ENCODE results near the gene RNF19B. TPM values are rescaled to one million over a fixed set of nuclear protein-coding genes. Genes with fewer than 3 reads are reported as not detected.

The RNF19B gene
- total and polyA plus RNA-seq, 5 donors, result 3.8 to 12.5 (median 10.6) TPM

DNA sequence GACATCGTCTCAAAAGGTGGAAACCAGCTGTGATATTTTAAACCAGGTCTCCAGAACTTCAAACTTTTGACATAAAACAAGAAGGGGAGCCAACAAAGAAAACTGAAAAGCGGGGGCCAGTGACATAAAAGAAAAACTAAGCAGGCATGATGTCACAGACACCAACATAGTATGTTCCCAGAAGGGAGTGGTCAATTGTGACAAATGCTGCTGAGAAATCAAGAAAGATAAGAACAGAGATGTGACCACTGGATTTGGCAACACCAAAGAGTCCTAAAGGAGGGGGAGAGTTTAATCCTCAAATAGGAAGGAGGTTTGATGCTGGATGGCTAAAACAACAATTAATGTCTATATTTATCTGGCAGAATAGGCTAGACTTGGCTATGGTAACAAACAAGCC lies 2.3 kb upstream of the RNF19B start:
- intact Hi-C loops (cut with DNase I), result no loop called here
- DNase-seq, result no peak
- Histone ChIP-seq H3K4me3 (ENCODE audit: low read length) (no peak overlapping the region), H3K4me1 (ENCODE audit: control insufficient read depth, insufficient read depth, low read length) (peaks cover 9% of the 10 kb centered on the region), H3K27me3 (ENCODE audit: control insufficient read depth, insufficient read depth) (no peaks in the 10 kb centered on the region), H3K27ac (ENCODE audit: low read length) (no peak overlapping the region), H3K9me3 (ENCODE audit: control insufficient read depth, low read length) (no peaks in the 10 kb centered on the region)
- no peak for ATAC-seq
- WGBS, result 85% methylated on average over 2 of the region's 2 CpGs

- 69% methylated on average over 5 of the region's 5 CpGs for WGBS
- ATAC-seq, result no peak
- no peak overlapping the region for H3K27ac ChIP-seq (ENCODE audit: low read length)
- intact Hi-C loops (cut with DNase I), result no loop called here
- peaks cover 9% of the 10 kb centered on the region for H3K4me1 ChIP-seq (ENCODE audit: control insufficient read depth, insufficient read depth, low read length)
- peak overlapping the region; percentile 48 for H3K4me3 ChIP-seq (ENCODE audit: low read length)
- DNase-seq, result no peak
- H3K27me3 ChIP-seq (ENCODE audit: control insufficient read depth, insufficient read depth), result no peaks in the 10 kb centered on the region
- H3K9me3 ChIP-seq (ENCODE audit: control insufficient read depth, low read length), result no peaks in the 10 kb centered on the region
Observed at GRCh38 chr1:32965251-32965747, 690 bp upstream of the RNF19B start.

DNA sequence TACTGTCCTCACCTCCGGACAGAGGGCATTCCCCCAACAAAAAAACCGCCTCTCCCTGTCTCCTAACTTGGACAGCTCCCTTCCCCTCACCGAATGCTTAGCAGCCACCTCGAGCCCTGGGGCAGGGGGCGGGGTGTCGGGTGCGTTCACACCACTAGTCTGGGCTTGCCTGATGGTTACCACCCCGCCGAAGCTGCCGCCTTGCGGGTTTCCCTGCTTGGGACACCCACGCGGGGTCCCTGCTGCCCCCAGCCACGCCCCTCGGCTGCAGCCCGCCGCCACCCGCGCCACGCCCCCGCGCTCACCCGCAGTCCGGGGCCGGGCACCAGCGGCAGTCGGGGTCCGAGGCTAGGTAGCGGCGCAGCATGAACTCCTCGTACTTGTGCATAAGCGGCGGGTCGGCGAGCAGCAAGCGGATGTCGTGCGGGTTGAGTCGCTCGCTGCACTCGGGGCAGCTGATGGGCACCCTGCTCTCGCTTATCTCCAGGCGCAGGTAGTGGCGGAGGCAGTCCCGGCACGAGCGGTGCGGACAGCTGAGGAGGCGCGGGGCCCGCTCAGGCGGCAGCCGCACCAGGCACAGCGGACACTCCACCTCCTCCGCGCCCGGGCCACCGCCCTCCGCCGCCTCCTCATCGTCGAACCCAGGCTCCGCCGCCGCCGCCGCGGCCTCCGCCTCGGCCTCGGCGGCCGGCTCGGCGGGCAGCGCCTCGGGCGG lies 706 bp downstream of the RNF19B start:
- Histone ChIP-seq H3K27ac (ENCODE audit: low read length) (peak overlapping the region; percentile 43), H3K4me3 (ENCODE audit: low read length) (peak overlapping the region; percentile 48), H3K4me1 (ENCODE audit: control insufficient read depth, insufficient read depth, low read length) (peaks cover 9% of the 10 kb centered on the region), H3K27me3 (ENCODE audit: control insufficient read depth, insufficient read depth) (no peaks in the 10 kb centered on the region), H3K9me3 (ENCODE audit: control insufficient read depth, low read length) (no peaks in the 10 kb centered on the region)
- ATAC-seq (peak; percentile 38 to 47), DNase-seq (peak; percentile 61 to 86 (median 82))
- under 1% methylated on average over 78 of the region's 78 CpGs for WGBS
- intact Hi-C loops (cut with DNase I), result no loop called here

DNA sequence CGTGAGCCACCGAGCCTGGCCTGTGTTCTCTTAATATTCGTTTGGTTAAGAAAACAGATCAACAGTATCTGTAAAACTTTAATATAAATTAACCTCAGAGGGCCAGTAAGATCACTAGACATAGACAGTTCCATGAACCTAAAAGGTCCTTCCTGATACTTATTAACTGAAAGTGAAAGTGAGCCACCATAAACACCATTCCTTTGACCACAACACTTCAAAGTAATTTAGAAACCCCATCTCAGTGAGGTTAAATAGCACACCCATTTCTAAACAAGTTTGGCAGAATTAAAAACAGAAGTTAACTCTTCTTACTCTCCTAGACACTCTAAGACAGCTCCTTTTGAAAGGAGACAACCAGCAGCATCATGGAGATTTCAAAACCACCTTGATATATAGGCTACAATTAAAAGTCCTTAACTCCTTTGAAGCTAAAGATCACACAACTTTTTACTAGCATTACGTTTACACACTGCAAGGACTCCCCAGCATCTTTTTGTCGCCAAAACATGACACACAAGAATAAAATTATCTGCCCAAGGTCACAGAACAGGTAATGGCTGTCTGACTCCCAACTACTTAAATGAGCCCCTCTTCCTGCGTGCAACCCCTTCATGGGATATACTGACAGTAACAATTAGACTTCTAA lies 2.2 kb downstream of the RNF19B start:
- 56% methylated on average over 6 of the region's 6 CpGs for WGBS
- H3K4me1 ChIP-seq (ENCODE audit: control insufficient read depth, insufficient read depth, low read length), result peaks cover 9% of the 10 kb centered on the region
- H3K27ac ChIP-seq (ENCODE audit: low read length), result no peak overlapping the region

DNA sequence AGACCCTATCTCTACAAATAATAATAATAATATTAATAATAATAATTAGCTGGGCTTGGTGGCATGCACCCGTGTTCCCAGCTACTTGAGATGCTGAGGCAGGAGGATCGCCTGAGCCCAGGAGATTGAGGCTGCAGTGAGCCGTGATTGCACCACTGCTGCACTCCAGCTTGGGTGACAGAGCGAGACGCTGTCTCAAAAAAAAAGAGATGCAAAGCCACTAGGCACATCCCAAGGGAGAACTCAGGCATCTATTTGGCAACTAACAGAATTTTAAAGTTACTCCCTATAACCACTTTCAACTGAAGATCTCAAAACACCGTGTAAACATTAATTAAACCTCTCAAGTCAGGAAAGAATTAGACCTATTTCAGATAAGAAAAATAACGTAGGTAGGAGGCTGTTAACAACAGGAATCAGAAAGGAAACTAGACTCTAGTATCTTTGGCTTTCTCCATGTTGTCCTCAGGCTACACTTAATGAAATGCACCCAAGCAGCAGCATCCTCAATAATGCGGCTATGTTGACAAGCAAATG lies 3.7 kb downstream of the RNF19B start:
- no peaks in the 10 kb centered on the region for H3K9me3 ChIP-seq (ENCODE audit: control insufficient read depth, low read length)
- no peaks in the 10 kb centered on the region for H3K27me3 ChIP-seq (ENCODE audit: control insufficient read depth, insufficient read depth)
- DNase-seq (no peak), ATAC-seq (no peak)
- no peak overlapping the region for H3K4me3 ChIP-seq (ENCODE audit: low read length)
- no peak overlapping the region for H3K27ac ChIP-seq (ENCODE audit: low read length)
- H3K4me1 ChIP-seq (ENCODE audit: control insufficient read depth, insufficient read depth, low read length), result peaks cover 9% of the 10 kb centered on the region
- intact Hi-C loops (cut with DNase I), result no loop called here
- WGBS, result 63% methylated on average over 8 of the region's 8 CpGs

More for the DNA sequence above, 2.2 kb downstream of the RNF19B start:
- Histone ChIP-seq H3K4me3 (ENCODE audit: low read length) (peak overlapping the region; percentile 48), H3K9me3 (ENCODE audit: control insufficient read depth, low read length) (no peaks in the 10 kb centered on the region), H3K27me3 (ENCODE audit: control insufficient read depth, insufficient read depth) (no peaks in the 10 kb centered on the region)
- intact Hi-C loops (cut with DNase I), result no loop called here
- DNase-seq (no peak), ATAC-seq (no peak)

- H3K4me1 ChIP-seq (ENCODE audit: control insufficient read depth, insufficient read depth, low read length), result peaks cover 9% of the 10 kb centered on the region
- H3K27ac ChIP-seq (ENCODE audit: low read length), result no peak overlapping the region
- 39% methylated on average over 2 of the region's 2 CpGs for WGBS
- intact Hi-C loops (cut with DNase I), result no loop called here
- no peak for ATAC-seq
- H3K4me3 ChIP-seq (ENCODE audit: low read length), result no peak overlapping the region
- no peaks in the 10 kb centered on the region for H3K27me3 ChIP-seq (ENCODE audit: control insufficient read depth, insufficient read depth)
- no peak for DNase-seq
- H3K9me3 ChIP-seq (ENCODE audit: control insufficient read depth, low read length), result no peaks in the 10 kb centered on the region
Observed at GRCh38 chr1:32960342-32960741, 4.3 kb downstream of the RNF19B start.

DNA sequence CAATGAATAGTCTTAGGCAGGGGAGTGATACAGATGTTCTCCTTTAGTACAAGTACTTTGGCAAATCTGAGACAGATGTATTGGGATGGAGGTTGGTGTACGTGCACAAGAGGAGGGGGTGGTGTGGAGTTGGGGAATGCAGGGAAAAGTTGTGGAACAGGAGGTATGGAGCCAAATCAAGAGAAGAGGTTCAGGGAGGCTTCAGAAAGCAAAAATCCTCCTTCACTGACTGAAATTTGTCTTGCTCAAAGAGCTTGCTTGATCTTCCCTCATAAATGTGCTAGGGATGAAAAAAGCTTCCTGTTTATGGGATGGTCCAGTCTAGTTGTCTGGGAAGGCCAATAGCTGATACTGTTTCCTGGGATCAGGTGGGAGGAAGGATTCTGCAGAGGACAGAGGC lies 5.8 kb downstream of the RNF19B start:
- WGBS, result 80% methylated on average over 1 of the region's 1 CpG
- H3K27ac ChIP-seq (ENCODE audit: low read length), result no peak overlapping the region
- H3K9me3 ChIP-seq (ENCODE audit: control insufficient read depth, low read length), result no peaks in the 10 kb centered on the region
- no peaks in the 10 kb centered on the region for H3K27me3 ChIP-seq (ENCODE audit: control insufficient read depth, insufficient read depth)
- no peak for ATAC-seq
- H3K4me1 ChIP-seq (ENCODE audit: control insufficient read depth, insufficient read depth, low read length), result peaks cover 9% of the 10 kb centered on the region
- intact Hi-C loops (cut with DNase I), result no loop called here
- no peak for DNase-seq
- H3K4me3 ChIP-seq (ENCODE audit: low read length), result no peak overlapping the region

- Histone ChIP-seq H3K27me3 (ENCODE audit: control insufficient read depth, insufficient read depth) (no peaks in the 10 kb centered on the region), H3K4me3 (ENCODE audit: low read length) (no peak overlapping the region), H3K27ac (ENCODE audit: low read length) (no peak overlapping the region), H3K4me1 (ENCODE audit: control insufficient read depth, insufficient read depth, low read length) (peaks cover 2% of the 10 kb centered on the region), H3K9me3 (ENCODE audit: control insufficient read depth, low read length) (no peaks in the 10 kb centered on the region)
- intact Hi-C loops (cut with DNase I), result no loop called here
- DNase-seq (no peak), ATAC-seq (no peak)
- WGBS, result 91% methylated on average over 3 of the region's 3 CpGs
Observed at GRCh38 chr1:32957017-32957416, 7.6 kb downstream of the RNF19B start.

GRCh38 chr1:32954168-32954567 lies 10.4 kb downstream of the RNF19B start:
- DNase-seq, result no peak
- WGBS, result 97% methylated on average over 6 of the region's 6 CpGs
- Histone ChIP-seq H3K9me3 (ENCODE audit: control insufficient read depth, low read length) (no peaks in the 10 kb centered on the region), H3K4me1 (ENCODE audit: control insufficient read depth, insufficient read depth, low read length) (peaks cover 3% of the 10 kb centered on the region), H3K27ac (ENCODE audit: low read length) (no peak overlapping the region), H3K4me3 (ENCODE audit: low read length) (no peak overlapping the region), H3K27me3 (ENCODE audit: control insufficient read depth, insufficient read depth) (no peaks in the 10 kb centered on the region)
- no peak for ATAC-seq
- intact Hi-C loops (cut with DNase I), result no loop called here

DNA sequence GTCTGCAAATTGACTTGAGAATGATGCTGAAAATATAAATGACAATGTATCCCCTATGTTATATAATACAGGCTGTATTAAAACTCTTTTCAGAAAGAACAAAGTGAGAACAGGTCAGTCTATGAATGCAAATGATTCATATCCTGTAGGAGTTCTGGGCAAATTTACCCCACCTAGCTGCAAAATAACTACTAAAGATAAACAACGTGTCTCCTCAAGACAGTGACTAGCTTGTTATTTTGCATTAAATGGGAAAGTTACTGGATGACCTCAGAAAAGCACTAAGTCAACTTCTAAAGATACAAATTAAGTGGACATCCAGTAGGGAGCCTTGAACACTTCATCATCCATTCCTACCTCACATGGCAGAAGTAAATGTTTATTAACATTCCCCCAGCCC lies 11.1 kb downstream of the RNF19B start:
- WGBS, result 29% methylated on average over 1 of the region's 1 CpG
- ATAC-seq (peak in 1 of 2 donors; percentile 55), DNase-seq (no peak)
- H3K4me1 ChIP-seq (ENCODE audit: control insufficient read depth, insufficient read depth, low read length), result peaks cover 3% of the 10 kb centered on the region
- H3K9me3 ChIP-seq (ENCODE audit: control insufficient read depth, low read length), result no peaks in the 10 kb centered on the region
- no peak overlapping the region for H3K27ac ChIP-seq (ENCODE audit: low read length)
- H3K27me3 ChIP-seq (ENCODE audit: control insufficient read depth, insufficient read depth), result no peaks in the 10 kb centered on the region
- intact Hi-C loops (cut with DNase I), result no loop called here
- H3K4me3 ChIP-seq (ENCODE audit: low read length), result no peak overlapping the region

DNA sequence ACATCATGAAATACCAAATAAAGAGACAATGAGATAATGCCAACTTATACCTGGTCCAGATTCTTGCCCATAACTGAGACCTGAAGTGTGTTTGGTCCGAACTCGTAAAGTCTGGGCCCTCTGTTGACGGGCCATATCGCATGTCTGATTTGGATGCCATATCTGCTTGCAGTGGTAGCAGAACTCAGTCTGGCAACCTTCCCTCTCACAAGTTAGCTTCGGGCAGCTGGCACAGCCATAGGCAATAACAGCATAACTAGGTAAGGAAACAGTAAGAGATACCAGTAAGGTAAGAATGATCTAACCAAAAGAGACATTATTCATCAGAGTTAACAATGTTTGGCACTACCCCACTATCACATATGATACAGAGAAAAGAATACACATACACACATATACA lies 15.1 kb downstream of the RNF19B start:
- intact Hi-C loops (cut with DNase I), result no loop called here
- H3K9me3 ChIP-seq (ENCODE audit: control insufficient read depth, low read length), result no peaks in the 10 kb centered on the region

More for the DNA sequence above, 15.1 kb downstream of the RNF19B start:
- 66% methylated on average over 5 of the region's 5 CpGs for WGBS
- Histone ChIP-seq H3K4me1 (ENCODE audit: control insufficient read depth, insufficient read depth, low read length) (peaks cover 3% of the 10 kb centered on the region), H3K27ac (ENCODE audit: low read length) (no peak overlapping the region), H3K4me3 (ENCODE audit: low read length) (no peak overlapping the region), H3K27me3 (ENCODE audit: control insufficient read depth, insufficient read depth) (no peaks in the 10 kb centered on the region)
- peak in 1 of 2 donors; percentile 33 for ATAC-seq
- DNase-seq, result no peak

All from right cardiac atrium (tissue), 5 donors.